GM18508 (cell line): ENCODE data around the gene PPP1R37.

ENCODE experiments used
- ATAC-seq: cut with Tn5 transposase; IDR thresholded peaks from one replicate; pipeline ENCODE4 v1.9.1; 2021; ENCODE audit warnings: moderate number of reproducible peaks; ENCODE audit not compliant: insufficient read depth, unreplicated experiment

Gene PPP1R37

DNA sequence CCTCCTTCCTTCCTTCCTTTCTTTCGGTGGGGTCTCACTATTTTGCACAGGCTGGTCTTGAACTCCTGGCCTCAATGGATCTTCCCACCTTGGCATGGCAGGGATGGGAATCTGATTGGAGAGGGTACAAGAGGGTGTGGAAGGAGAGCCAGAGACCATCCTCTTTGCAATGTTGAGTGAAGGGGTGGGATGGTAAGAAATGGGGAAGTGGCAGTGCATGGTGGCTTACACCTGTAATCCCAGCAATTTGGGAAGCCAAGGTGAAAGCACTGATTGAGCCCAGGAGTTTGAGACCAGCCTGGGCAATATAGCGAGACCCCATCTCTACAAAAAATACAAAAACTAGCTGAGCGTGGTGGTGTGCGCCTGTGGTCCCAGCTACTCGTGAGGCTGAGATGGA, 91.1 kb downstream of the PPP1R37 start:
- ATAC-seq = no peak

DNA sequence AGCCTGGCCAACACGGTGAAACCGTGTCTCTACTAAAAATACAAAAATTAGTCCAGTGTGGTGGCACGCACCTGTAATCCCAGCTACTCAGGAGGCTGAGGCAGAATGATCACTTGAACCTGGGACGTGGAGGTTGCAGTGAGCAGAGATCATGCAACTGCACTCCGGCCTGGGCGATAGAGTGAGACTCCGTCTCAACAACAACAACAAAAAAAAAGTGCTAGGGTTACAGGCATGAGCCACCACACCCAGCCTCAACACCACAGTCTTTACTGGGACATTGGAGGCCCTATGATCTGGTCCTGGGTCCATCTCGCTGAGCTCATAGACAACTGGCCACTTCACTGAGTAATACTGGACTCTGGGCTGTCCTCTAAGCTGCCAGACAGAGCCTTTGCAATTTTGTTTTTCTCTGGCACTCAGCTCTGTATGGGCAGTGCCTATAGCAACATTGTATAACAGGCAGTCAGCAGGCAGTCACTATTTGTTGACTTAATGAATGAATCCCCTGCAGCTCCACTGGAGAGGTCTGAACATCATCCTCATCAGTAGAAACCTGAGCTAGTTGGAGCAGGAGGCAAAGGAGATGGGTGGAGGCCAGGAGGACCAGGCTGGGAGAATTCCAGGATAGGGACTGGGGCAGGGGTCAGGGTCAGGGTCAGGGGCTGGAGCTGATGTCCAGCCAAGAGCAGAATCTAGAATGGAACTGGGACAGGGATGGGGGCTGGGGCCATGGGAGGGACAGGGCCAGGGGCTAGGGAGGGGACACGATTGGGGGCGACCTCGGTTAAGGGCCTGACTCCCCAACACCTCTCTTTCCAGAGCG, 93.7 kb downstream of the PPP1R37 start:
- ATAC-seq = no peak

DNA sequence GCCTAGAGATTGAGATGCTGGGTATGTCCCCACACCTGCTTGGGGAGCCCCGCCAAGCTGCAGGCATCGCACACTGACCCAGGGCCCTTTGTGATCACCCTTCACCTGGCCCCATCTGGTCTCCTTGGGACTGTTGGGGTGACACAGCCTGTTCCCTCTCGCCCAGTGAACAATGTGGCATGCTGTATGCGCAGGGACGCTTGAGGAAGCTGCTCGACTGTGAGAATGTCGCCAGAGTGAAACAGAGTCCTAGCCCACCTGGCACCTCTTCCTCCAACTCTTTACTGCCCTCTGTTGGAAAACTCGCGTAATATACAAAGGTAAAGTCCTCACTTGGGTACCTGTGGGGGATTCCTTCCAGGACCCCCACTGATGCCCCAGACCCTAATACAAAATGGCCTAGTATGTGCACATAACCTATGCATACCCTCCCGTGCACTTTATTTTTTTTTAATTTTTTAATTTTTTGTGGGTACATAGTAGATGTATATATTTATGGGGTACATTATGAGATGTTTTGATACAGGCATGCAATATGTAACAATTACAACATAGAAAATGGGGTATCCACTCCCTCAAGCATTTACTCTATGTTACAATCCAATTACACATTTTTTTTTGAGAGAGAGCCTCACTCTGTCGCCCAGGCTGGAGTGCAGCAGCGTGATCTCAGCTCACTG, 94.6 kb downstream of the PPP1R37 start:
- no peak for ATAC-seq

DNA sequence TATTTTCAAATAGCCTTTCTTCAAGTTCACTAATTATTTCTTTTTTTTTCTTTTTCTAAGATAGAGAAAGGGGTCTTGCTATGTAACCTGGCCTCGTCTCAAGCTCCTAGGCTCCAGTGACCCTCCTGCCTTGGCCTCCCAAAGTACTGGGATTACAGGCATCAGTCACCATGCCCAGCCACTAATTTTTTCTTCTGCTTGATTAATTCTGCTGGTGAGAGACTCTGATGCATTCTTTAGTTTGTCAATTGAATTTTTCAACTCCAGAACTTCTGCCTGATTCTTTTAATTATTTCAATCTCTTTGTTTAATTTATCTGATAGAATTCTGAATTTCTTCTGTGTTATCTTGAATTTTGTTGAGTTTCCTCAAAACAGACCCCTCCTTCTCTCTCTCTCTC, 97.0 kb downstream of the PPP1R37 start:
- no peak for ATAC-seq

DNA sequence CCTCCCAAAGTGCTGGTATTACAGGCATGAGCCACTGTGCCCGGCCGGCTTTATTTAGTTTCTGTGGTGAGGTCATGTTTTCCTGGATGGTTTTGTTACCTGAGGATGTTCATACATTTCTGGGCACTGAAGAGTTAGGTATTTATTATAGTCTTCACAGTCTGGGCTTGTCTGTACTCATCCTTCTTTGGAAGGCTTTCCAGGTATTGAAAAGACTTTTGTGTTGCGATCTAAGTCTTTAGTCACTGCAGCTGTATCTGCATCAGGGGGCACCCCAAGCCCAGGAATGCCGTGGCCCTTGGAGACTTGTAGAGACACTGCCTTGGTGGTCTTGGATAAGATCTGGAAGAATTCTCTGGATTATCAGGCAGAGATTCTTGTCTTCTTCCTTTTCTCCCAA, 98.4 kb downstream of the PPP1R37 start:
- ATAC-seq = no peak

DNA sequence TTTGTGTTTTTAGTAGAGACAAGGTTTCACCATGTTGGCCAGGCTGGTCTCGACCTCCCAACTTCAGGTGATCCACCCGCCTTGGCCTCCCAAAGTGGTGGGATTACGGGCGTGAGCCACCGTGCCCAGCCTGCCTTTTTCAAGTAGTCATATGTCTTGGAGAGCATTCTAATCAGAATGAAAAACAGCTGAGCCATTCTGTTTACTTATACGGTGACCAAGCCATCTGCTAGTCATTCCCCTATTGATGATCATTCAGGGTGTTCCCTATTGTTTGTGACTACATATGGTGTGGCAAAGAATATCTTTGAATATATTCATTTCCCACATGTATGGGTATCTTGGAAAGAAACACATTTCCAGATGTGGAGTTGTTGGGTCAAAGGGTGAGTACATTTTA, 102.8 kb downstream of the PPP1R37 start:
- ATAC-seq = no peak
